T follicular helper cell (primary cell): Measurements from ENCODE around the gene SLC36A3.

Source experiments
- DNase-seq: peaks from one replicate; pipeline ENCODE4 v3.0.0-alpha.2; 2020; ENCODE audit warnings: low read depth

SLC36A3 gene

DNA sequence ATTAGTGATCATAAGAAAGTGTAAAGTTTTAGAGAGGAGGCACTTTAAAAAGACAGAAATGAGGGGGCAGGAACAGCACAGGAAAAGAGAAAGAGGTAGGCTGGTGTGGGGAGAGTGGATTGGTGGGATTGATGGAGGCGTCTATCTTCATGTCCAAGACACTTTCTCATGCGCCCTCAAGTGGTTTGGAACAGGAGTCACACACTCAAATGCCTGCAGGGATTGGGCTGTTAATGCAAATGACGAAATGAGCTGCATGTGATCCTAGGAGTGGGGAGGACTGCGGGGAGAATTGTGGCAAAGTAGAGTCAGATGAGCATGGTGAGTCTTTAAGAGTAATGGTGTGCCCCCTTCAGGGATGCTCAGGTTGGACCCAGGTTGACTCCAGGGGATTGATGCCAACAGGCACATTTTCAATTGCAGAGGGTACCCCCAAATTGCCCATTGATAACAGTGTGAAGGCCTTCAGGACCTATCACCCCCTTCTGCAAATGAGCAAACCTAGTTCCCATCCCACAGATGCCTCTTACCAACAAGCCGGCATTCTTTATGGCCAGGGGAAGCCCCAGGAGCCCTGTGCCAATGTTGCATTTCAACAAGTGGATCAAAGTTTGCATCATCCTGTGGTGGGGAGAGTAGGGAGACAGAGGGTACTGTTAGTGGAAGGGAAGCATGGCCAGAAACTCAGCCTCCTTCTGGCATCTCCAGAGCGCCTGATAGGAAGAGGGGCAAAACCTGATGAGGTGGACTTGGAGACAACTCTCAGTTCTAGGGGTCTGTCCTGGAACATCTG, 5.3 kb downstream of the SLC36A3 start:
- DNase-seq: no peak

DNA sequence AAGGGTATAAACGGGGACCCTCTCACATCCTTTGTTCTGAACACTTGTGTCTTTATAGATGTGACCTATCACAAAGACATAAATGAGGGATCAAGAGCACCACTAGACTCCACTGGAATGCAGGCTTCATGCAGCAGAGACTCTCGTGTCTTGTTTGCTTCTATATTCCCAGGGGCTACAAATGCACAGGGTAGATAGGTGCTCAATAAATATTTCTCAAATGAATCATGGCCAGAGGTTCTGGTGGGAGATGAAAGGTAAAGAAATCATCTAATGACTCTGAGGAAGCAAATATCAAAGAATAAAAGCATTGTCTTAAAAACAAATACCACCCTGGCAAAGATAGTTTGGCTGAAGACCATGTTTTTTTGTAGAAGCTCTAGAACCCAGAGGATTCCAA, 6.6 kb downstream of the SLC36A3 start:
- DNase-seq: no peak

DNA sequence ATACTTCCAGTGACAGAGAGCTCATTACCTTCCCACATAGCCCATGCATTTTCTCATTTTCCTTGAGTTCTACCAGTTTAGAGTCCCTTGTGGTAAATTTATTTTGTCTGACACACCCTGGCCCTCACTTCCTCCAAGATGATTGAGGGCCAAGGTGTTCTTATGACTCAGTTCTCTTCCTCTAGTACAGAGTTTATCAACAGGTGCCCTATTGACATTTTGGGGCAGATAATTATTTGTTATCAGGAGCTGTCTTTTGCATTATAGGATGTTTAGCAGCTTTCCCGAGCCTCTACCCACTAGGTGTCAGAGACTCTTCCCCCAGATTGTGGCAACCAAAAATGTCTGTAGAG, 7.1 kb downstream of the SLC36A3 start:
- no peak for DNase-seq

DNA sequence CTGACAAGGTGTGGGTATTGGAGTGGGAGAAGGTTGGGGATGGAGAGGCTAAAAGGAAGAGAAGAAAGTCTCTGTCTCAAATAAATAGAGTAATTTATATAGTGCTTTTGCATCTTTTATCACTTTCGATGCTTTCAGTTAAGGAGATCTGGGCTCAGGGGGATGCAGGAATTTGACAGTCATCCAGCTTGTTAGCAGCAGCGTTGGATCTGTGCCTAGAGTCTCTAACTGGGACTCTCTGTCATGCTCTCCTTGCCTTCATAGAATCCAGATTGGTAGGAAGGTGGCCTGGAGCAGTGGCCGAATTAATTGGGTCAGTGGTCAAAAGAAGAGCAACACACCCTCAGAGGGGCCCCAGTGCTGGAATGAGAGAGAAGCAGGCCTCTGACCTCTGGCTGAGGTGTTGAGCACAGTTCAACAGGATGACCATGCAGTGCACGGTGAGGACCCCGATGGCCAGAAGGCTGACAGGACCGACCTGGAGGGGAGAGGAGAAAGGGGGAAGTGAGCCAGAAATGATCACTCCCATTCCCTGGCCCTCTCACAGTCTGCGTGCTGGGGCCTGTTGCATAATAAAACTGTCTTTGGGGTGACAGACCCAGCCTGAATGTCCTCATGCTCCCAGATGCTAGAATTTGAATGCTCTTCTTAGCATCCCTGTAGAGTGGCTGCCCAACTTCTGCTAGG, 7.6 kb downstream of the SLC36A3 start:
- no peak for DNase-seq

DNA sequence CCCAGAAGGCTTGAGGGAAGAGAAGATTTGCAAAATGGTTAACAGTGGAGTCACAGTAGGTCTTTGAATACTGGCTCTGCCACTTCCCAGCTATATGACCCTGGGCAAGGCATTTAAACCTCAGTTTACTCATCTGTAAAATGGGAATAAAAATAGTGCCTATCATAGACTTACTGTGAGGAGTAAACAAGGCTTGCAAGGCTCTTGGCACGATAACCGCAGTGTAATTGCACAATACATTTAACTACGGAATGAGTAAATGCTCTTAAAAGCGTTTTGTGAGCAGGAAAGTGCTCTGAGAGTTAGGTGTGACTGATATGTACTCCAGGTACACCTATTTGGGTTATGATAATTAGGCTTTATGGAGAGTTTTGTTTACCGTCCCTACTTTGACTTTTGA, 8.4 kb downstream of the SLC36A3 start:
- DNase-seq: no peak

DNA sequence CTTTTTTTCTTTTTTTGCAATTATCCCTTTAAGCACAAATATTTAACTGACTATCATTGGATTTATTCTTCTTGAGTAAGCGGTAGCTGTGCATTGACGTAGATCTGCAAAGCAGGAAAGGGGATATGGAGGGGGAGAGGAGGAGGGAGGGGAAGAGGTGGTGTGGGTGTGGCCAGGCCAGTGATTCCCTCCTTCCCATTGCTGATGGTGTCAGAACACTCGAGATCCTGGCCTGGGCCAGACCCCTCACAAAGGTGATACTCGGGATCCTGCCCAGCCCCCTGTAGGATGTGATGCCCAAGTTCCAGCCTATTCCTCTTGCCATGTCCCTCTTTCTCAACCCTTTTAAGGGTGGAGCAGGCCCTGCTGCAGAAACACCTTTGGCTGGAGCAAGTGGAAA, 9.9 kb downstream of the SLC36A3 start:
- no peak for DNase-seq

DNA sequence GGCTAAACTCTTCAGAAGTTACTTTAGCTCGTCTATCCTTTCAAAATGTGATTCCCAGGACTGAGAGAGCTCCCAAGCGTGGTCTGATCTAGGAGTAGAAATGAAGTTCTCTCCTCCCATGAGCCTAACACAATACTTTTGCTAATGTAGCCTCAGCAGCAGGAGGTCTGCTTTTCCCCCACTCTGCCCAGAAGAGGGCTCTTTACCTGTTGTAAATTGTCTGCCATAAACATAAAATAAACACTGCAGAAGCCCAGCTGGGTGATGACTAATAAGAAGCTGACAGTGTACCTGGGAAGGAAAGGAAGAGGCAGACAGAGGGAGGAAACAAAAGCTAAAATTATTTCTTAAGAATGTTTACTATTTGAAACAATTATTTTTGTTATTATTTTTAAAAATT, 15.4 kb downstream of the SLC36A3 start:
- no peak for DNase-seq

DNA sequence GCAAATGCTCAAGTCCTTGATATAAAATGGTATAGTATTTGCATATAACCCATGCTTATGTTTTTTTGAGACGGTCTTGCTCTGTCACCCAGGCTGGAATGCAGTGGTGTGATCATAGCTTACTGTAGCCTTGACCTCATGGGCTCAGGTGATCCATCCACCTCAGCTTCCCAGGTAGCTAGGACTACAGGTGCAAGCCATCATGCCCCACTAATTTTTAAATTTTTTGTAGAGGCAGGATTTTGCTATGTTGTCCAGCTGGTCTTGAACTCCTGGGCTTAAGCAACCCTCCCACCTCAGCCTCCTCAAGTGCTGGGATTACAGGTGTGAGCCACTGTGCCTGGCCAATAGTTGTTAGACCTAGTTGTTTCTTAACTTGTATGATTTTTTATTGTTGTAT, 17.3 kb downstream of the SLC36A3 start:
- DNase-seq: no peak

DNA sequence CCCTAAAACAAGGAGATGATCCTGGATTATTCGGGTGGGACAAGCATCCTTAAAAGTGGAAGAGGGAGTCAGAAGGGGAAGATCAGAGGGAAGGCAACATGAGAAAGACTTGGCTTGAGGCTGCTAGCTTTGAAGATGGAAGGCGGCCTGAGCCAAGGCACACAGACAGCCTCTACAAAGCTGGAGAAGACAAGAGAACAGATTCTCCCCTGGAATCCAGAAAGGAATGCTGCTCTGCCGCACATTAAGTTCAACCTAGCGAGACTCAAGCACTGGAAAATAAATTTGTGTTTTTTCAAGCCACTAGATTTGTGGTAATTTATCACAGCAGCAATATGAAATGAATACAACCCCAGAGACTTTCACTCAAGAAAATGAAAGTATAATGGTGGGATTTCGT, 17.9 kb downstream of the SLC36A3 start:
- no peak for DNase-seq

DNA sequence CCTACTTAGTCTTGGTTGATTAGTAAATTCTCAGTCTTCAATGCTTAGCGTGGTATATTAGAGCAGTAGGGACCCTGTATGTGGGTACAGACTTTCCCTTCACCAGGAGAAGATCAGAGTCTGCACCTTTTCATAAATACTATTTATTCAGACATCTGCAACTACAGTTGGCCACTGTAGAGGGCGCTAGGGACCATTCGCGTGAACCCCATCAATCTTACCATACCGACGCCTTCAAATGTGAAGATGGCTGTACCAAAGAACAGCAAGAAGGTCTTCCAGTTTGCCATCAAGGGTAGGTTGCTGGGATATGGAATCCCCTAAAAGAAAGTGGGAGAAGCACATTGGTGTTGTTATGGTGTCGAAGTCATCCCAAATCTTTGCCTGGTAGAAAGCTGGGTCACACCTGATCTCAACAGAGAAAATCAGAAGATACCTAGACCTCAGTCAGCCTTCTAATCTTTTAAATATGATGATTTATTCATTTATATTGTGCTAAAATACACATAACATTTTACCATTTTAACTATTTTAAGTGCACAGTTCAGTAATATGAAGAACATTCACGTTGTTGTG, 19.1 kb downstream of the SLC36A3 start:
- DNase-seq: no peak

DNA sequence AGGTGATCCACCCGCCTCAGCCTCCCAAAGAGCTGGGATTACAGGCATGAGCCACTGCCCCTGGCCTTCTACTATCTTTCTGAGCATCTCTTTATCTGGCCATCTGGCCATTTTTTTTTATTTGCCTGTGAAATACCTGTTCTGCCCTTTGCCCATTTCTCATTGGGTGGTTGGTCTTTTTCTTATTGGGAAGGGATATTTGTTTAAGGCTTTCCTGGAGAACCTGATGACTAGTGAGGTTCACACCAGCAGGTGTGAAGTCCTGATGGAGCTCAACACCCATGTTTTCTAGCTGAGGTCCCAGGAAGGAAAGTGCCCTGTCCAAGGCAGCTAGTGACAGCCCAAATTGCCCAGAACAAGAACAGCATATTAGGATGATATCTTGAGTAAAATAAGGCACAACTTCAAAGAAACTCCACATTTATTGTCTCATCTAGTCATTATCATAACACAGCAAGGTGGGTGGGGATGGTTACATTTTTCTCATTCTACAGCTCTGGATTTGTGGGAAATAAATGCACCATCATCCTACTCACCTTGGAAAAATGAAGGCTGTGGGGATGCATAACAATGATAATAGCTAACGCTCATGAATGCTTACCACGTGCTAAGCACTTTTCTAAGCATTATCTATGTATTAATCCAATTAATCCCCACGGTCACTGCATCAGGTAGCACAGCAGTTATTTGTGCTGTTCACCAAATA, 20.3 kb downstream of the SLC36A3 start:
- DNase-seq: no peak

DNA sequence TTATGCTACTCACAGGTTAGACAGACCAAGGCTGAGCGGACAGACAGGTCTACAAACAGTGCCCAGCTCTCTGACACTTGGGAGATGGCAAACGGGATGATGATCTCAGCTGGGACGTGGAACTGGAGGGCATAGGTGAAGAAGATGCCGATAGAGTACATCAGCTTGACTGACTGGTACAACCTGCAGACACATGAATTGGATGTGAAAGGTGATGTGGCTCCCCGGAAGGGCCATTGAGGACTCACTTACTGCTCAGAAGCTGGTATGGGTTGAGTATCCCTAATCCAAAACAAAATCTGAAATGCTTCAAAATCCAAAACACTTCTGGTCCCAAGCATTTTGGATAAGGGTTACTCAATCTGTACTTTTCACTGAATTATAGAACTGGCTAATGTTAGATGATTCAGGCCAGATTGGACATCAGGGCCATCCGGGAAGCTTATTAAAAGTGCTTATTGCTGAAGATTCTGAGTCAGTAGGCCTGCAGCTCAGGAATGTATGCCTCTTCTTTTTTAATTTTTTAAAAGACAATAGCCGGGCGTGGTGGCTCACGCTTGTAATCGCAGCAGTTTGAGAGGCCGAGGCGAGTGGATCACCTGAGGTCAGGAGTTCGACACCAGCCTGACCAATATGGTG, 22.4 kb downstream of the SLC36A3 start:
- DNase-seq: no peak

DNA sequence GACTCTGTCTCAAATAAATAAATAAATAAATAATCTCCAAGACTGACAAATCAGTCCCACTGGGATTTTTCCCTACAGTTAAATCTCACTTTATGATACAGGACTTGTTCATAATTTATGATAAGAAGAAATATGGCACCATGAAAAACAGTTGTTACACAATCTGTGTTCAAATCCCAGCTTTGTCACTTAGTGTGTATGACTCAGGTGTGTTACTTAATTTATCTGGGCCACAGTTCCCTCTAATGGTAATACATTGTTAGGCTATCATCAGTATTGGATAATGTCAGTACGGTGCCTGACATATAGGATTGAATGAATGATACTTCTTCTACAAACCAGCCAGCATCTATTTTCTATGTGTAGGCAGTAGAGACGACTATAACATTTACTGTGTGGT, 23.1 kb downstream of the SLC36A3 start:
- no peak for DNase-seq

DNA sequence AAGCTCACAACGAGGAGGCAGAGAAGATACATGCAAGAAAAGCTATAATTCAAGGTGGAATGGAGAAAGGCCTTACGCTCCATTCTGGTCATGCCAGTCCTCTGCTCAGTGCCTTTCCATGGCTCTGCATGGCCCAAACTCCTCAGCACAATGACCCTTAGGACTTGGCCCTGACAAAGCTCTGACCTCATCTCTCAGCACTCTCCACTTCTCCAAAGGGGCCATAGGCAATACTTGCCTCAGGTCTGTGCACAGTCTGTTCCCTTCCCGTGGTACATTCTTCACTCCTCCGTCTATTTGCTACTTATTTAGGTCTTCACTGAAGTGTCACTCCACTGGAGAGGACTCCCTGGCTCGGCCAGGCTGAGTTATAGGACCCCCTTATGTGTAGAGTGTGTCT, 24.7 kb downstream of the SLC36A3 start:
- no peak for DNase-seq

DNA sequence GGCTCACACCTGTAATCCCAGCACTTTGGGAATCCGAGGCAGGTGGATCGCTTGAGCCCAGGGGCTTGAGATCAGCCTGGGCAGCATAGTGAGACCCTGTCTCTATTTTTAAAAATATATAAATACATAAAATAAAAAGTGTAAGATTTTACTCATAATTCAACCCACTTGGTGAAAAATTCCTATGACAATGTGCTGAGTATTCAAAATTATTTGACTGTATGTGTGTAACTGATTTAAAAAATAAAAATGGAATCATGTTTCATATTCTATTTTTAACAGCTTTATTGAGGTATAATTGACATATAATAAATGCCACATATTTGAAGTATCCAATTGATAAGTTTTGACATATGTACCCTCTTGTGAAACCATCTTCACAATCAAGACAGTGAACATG, 27.8 kb downstream of the SLC36A3 start:
- no peak for DNase-seq

DNA sequence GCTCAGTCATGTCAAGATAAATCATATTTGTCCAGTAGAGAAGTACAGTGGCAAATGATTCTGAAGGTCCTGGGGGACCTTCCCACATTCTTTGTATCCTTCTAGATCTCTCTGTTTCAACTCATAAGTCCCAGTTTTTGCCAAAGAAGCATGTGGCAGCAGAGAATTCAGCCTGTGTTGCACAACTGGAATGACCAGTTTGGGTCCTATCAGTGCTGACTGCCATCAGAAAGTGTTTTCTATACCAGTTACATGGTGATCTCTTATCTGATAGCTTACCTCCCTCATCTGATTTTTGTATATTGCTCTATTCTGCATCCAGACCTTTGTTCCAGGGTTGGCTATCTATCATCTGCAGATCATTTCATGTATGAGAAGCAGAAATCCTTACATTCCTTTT, 28.9 kb downstream of the SLC36A3 start:
- no peak for DNase-seq

DNA sequence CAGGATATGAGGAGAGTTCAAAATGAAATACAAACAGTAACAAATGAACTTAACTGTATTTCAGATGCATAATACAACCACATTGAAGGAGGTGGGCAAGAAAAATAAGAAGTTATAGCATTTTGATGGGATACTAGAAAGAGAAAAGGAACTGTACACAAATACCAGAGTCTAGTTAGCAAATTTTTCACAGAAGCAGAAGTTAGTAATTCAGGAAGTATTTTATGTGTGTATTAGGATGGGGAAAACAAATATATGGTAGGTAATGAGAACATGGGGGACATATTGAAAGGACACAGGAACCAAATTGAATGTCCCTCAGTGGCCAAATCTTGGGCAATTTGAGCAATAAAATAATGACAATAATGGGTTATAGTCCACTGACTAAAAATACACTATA, 32.2 kb downstream of the SLC36A3 start:
- no peak for DNase-seq

DNA sequence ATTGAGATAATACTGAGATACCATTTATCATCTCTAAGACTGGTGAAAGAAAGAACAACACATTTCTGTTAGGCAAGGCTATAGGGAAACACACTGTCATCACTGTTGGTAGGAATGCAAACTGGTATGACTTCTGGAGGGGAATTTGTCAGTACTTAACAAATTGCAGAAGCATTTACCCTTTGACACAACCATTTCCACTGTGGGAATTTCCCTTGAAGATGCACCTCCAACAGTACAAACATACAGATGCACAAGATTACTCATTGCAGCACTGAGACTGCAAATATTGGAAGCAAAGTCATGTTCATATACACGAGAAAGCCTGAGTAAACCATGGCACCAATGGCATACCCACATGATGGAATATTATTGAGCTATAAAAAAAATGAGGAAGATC, 33.0 kb downstream of the SLC36A3 start:
- DNase-seq: no peak

DNA sequence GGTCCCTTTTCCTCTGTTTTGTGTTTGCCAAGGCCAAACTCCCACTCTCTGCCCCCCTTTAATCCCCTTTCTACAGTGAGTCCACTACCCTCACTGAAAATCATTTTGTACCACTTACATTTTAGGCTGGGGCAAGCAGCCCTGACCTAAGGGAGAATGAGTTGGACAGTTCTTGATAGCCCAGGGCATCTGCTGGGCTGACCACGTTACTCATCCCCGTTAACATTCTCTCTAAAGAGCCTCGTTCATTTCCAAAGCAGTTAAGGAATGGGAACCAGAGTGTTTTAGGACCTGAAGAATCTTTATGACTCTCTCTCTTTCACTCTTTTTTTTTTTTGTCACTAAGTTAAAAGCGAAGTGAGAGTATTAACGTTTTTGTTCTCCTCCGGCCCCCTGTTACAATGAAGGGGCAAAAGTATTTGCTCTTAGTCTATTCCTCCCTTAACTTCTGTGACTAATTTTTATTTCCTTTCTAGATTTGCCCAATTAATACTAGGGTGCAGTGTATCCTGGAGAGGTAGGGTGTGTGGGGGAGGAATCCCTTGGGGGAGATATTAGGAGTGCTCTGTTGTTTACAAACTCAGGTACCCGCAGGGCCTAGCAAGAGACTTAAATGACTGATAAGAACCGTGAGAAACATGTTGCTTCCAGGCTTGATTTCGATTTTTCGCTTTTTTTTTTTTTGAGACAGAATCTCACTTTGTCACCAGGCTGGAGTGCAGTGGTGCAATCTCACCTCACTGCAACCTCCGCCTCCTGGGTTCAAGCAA, 35.9 kb downstream of the SLC36A3 start:
- no peak for DNase-seq

DNA sequence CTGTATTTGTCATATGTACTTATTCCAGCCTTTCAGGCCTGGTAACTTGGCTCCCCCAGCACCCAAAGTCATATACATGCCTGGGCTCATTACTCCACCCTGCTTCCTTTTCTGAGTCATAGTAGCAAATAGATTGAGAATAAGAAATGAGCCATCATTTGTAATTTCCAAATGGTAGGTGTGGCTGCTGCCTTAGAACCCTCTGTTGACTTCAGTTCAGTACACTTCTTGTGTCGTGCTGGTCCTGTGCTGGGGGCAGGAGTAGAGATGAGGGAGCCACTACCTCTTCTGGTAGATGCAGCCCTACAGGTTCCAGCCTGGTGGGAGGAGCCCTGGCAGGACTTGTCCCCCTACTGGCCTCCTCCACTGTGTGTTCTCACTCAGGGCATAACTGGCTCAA, 39.5 kb downstream of the SLC36A3 start:
- no peak for DNase-seq

DNA sequence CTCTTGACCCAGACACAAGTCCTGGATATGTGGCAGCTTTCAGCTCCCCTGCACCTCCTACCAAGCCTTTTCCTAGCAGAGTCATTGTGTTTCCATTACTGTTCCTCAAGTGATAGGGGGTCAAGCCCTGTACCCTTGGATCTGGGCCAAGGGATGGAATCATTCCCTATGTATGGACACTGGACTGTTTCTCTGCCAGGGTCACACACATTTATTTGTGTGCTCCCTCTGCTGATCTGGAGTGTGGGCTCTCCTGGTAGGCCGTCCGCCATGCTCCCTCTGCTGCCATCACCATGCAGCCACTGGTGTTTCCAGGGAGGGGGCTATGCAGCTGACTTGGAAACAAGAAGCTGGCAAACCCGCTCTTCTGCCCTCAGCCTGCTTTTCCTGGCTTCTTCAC, 41.0 kb downstream of the SLC36A3 start:
- DNase-seq: no peak

DNA sequence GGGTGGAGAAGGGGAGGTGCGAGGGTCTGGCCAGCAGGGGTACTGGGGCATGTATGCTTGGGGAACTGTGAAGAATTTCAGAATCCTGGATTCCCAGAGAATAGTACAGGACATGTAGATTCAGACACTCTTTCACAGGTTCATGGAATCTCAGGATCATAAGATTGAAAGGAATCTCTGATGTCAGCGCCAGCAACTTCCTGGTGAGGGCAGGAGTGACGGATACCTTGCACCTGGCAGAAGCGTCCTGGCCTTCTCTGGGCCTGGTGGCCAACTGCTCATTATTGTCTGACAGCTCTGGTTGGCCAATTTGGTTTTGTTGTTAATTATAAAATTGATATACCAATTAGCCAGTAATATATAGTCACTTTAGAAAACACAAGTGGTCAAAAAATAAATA, 43.6 kb downstream of the SLC36A3 start:
- DNase-seq: no peak
